NOMO-1 treated with dmso at 0.1 percent for 144 hours (cell line): ENCODE data around the gene VTI1A.

ENCODE experiments used
- DNase-seq: peaks from one replicate; lab custom pipeline; 2025; ENCODE audit not compliant: unreplicated experiment; lab: John Stamatoyannopoulos, UW

The VTI1A gene

DNA sequence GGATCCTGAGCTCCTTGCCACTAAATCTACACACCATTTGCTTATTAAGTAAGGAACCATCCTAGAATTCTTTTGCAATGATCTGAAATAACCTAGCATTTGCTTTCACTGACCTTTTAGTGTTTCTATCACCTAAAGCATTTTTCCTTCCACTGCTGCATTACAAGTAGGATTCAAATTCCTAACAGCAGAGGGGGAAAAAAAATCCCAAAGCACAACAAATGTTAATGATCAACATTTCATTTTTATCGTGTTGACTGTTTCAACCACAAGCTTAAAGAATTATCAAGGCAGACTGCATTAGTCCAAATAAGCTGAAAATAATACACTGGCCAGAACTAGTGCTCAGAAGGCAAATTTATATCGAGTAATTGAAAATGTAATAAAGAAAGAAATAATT, 328.4 kb downstream of the VTI1A start:
- no peak for DNase-seq

DNA sequence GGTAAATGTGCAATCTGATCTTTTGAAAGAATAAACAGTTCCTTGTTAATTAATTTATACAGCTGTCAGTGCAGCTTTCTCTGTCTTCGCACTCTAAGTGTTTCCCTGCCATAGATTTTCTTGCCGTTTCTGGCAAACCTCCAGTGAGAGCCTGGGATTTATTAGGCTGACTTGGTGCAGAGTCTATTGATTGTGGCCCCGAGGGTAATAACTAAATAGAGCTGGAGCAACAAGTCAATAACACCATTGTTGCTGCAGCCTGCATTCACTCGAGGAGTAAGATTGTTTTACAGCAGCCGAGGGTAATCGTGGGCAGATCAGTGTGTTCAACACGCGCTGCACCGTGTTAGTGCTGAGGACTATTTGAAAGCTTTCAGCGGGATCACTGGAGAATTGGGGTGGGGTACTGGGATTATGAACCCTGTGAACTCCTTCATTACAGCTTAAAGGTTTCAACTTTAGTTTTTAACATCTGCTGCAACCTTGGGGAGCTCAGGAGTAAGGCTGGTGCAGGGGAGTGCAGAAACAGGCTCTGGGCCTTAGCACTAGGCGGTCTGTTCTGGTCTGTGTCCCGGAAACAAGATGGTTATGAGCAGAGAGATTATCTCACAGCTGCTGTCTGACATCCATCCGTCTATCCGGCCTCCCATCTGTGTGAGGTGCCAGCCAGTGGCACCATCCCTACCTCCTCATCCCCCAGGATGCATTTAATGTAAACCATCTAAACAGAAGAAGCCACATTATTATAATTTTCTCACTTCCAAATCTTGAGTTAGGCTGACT, 329.1 kb downstream of the VTI1A start:
- no peak for DNase-seq

DNA sequence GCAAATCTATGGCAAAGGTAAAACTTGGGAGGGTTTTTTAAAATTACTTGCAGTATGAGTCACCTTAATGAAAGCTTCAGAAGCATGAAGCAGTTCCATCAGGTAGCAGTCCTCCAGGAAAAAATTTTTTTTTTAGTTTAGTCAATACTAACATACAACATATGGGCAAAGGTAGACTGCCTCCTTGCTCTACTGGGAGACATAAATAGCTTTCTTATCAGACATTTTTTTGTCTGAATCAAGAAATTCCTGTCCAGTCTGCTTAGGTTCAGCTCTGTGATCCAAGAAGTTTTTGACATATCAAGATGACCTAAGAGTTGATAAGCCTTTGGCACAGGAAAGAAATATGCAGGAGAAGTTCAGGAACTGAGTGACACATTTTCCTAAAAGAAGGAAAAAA, 331.6 kb downstream of the VTI1A start:
- no peak for DNase-seq

DNA sequence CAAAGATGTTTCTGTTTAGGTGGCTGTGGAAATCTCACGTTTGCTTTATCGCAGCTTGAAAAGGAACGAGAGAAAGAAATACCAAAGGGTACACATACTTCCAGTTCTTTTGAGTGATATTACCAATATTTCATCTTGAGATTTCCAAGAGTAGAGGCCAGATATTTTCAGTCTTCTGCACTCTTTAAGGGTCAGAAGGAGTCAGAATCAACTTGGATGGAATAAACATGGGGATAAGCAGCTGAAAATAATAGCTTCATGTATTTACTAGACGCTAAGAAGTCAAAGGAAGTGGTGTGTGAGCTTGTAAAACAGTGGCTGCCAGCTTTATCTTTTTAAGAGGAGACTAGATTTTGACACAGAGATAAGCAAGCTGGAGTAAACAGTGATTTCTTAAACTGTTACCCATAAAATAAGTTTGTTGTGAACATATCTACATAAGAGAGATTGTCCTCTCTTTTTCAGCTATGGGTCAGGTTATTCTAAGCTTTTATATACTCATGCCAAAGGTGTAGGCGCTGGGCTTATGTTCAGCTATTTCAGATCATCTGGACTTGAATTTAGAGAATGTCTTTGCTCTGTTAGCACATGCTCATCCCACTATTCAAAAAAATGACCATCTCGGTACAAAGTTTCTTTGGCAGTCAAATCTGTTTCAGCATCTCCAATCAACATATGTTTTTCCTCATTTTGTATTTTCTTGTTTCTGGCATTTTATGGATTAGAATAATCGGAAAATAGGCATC, 332.2 kb downstream of the VTI1A start:
- DNase-seq = no peak

DNA sequence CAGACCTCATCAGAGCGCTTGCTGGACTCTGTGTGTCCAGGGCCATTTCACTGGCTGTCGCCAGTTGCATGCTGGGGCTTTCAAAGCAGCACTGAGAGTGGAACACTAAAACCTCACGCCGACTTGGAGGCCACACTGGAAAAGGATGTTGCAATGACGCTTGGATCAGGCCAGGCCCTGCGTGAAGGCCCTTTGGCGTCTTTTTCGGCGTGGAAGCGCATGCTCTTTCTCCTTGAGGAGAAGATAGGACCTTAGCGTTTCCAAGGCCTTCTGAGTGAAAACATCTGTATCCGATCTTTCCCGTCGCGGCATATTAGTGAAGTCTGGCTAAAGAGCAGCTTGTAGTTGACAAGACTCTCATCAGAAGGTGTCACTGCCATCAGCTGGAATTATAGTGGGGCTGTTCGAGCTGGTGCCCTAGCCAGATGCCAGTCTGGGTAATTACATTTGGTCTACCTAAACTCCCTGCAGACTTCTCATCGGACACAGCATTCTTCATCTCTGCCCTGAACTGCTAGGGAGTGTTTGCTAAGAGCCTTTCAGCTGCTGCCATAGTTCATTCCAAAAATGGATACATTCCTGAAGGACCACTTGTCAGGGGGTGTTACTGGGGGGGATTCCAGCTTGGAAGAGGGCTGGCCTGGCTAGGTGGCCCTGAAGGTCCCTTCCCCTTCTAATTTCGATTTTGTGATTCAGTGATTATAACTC, 335.3 kb downstream of the VTI1A start:
- no peak for DNase-seq

DNA sequence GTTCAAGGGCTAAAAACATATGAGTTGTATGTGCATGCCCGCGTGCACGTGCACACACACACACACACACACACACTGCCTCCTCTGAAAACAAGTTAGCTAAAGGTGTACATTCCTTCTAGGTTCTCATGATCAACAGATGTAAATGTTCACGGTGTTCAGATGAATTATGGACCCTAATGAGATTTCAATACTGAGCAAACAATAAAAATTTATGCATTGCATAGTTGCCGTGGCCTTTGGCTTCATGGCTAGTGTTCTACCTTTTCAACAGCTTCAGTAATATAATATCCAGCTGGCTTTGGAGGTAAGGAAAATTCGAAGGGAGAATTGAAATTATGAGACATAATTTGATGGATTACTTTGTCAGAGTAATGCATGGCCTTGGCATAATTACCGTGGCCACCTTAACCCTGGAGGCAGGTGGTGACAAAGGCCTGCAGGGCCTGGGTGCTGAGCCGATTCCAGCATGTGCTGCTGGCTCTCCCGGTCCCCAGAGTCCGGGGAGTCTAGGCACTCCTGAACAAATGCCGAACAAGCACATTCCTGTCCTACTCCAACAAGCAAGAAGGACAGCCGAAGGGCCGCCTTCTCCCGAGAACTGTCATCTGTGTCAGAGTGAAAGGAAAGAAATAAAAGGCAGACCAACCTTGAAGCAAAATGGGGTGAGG, 336.5 kb downstream of the VTI1A start:
- no peak for DNase-seq

DNA sequence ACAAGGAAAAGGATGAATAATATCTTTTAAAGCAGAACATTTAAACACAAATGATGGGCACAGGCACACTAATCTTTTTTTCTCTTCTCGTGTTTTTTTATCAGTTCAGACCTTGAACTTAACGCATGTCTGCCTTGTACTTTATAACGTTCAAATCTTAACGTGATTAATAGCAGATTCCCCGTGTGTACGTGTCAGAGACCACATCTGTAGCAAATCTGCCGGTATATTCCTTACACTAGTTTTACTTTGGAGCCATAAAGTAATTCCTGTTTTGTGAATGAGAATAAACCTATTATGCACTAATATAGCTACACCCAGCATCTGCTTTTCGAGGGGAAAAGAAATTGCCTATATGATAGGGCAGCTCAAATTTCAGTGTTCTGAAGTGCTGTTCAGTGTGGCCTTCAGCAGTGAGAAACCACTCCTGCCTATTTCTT, 337.0 kb downstream of the VTI1A start:
- no peak for DNase-seq

DNA sequence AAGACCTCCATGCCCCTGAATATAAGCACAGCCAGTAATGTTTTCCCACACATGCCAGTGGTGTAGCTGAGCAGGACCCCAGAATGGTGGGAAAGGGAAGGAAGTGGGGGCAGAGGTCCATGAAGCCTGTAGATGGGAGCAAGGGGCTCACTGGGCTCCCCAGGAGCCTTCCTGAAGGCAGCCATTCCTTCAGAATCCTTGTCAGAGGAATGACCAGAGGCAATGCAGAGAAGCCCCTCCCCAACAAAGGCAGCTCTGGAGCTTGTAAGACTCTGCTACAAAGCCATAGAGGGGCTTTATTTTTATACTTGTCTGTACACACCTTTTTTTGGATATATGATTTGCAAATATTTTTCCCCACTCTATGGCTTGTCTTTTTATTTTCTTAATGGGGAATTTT, 338.1 kb downstream of the VTI1A start:
- no peak for DNase-seq

DNA sequence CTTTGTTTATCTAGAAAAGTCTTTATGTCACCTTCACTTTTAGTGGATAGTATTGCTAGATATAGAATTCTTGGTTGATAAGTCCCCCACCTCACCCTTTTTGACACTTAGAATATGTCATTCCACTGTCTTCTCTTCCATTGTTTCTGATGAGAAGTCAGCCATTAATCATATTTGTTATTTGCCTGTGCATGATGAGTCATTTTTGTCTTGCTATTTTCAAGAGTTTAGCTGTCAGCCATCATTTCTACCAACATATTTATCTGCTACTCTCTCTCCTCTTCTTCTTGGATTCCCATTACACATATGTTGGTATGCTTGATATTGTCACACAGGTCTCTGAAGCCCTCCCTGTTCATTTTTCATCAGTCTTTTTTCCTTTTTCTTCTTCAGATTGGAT, 342.2 kb downstream of the VTI1A start:
- no peak for DNase-seq

DNA sequence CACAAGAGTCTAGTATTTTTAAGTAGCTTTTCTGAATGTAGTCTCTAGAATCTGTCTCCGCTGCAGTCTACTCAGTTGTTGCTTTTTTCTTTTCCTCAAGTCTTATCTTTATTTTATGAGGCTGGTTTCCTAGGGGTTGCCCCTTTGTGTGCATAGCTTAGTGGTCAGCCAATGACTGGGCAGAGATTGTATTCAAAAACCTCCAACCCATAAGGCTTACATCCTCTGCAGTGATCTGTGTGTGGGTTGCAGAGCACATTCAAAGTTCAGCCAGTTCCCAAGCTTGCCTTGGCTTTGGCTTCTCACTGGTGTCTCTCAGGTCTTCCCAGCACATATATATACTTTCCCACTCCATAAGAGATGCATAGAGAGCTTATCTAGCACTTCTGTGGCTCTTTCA, 343.0 kb downstream of the VTI1A start:
- DNase-seq = no peak

DNA sequence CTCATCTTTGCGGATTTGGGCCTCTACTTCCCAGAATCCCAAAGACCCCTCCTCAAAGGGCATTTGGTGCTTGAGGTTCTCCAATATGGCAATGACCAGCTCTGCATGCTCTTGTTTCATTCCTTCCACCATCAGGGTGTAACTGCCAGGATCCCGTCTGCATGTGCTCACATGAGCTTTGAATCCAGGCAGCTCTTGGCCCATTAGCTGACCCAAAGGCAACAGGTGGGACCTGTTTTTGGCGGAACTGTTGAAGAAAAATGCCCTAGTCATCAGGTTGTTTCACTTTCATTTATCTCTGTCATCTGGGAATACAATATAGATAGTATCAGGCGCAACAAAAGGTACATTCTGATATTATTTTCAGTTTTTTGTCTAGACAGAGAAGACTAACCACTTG, 343.9 kb downstream of the VTI1A start:
- no peak for DNase-seq

DNA sequence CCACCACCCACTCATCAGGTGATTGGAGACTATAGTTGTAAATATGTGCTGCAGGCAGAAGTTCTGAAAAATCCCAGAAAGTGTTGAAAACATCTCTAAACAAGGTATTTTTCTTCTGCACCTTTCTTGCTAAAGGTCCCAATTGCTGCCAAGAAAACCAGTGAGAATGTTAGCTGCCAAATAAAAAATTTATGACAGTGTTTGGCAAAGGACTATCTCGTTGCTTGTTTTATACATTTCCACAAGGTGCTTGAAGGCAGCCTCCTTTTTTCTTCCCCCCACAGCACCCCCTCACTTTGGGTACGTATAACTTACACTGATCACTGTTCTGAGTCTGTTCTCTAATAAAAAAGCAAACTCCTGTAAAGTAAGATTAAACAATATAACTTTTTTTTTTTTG, 344.4 kb downstream of the VTI1A start:
- DNase-seq = no peak

DNA sequence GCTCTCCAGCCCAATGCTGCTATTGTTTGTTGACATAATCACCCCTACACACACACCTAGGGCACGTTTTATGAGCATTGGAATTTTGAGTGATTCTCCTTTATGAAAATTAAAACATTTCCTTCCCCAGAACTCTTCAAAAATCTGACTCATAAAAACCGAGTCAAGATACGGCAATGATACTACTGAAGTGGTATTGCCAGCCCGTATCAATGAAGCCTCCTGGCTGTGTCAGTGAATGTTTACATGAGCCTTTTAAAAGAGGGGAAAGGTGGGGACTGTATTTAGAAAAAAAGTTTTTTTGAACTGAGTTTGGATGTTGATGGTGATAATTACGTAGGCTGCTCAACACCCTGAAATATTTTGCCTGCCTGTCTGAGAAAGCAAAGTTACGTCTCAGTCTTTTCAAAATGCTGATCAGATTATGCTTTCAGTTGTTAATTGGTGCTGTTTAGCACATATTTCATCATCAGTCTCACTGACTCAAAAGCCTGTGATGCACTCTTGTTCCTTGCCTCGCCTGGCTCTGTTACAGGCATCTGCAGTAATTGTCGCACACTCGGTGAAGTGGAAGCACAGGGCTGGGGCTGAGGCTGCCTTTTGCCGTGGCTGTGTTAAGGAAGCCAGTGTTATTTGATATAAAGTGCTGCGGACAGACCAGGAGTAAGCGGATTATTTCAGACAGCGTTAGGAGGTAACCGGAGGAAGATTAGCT, 345.6 kb downstream of the VTI1A start:
- no peak for DNase-seq

DNA sequence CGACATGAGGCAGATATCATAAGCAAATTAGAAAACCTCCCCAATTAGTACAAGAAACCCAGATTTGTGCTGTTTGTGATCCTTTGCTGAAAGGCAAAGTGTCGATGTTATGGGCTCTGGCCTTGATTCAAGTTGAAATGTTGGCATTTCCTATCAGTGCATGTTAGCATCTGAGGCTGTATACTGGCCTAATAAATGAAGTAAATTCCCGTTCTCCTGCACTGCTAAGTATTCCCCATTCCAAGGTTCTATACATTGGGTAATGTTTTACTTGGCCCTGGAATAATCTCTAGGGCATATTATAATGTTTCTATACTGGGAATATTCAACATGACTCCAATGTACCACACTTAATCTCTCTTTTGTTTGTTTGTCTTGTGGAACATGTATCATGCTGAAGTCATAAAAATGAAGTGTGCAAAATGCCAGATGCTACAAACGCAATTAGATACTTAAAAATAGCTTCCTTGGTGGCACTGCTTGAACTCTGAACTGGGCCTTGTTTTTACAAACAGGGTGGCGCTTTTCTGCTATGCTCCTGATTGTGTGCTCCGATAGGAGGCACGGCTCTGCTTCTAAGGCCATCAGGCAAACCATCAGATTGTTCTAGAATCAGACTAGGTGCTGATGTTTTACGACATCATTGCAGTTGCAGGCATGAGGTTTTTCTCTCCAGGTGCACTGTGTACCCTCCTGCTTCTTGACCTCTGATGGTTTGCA, 346.3 kb downstream of the VTI1A start:
- DNase-seq = no peak

DNA sequence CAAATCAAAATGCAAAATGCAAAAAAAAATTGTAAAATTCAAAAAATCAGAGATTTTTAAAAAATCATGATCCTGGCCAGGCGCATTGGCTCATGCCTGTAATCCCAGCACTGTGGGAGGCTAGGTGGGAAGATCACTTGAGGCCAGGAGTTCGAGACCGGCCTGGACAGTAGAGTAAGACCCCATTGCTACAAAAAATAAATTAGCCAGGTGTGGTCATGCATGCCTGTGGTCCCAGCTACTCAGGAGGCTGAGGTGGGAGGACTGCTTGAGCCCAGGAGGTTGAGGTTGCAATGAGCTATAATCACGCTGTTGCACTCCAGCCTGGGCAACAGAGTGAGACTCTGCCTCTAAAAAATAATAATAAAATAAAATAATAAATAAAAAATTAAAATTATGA, 347.2 kb downstream of the VTI1A start:
- DNase-seq = no peak

DNA sequence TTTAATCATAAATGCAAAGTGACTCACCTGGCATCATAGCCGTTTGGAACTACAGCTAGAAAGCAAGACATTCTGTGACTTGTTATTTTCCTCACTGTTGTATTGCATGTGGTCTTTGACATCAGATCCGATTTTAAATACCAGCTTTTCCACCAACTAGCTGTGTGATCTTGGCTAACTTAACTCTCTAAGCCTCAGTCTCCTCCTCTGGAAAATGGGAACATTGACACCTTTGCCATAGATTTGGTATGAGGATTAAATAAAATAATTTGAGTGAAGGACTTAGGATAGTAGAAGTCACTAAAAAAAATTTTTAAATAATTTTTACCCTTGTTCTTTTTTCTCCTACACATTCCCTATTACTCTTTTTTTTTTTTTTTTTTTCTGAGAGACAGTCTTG, 348.1 kb downstream of the VTI1A start:
- no peak for DNase-seq

DNA sequence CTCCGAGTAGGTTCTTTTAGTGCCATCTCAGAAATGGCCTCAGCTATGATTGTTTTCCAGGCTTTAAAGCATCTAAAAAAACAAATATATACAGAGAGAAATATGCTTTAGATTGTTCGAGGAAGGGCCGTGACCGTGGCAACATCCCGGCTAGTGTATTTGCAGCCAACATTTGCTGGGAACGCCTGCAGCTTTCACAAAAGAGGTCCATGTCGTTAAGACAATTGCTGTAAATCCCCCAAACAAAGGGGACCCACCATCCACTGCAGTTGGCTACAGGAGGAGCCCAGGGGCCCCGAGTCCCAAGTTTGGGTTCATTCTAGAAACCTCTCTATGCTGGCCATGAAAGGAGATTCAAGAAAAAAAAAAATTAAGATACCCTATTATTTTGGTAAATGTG, 350.2 kb downstream of the VTI1A start:
- DNase-seq = no peak

DNA sequence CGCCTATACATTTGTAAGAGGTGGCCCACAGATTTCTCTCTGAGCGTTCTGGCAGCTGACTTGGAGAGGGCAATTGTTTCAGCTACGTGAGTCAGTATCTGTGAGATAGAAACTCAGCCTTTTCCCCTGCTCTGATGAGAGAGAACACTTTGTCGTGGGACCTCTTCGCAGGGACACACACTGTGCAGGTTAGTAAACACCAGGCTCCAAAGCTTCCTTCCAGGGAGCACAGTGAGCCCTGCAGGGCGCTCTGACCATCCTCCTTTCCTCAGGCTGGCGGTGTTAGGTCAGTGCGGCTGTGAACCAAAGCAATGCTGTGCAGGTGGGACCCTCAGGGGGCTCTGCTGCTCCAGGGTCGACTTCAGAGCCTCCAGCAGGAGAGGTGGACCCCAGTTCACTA, 350.8 kb downstream of the VTI1A start:
- no peak for DNase-seq

DNA sequence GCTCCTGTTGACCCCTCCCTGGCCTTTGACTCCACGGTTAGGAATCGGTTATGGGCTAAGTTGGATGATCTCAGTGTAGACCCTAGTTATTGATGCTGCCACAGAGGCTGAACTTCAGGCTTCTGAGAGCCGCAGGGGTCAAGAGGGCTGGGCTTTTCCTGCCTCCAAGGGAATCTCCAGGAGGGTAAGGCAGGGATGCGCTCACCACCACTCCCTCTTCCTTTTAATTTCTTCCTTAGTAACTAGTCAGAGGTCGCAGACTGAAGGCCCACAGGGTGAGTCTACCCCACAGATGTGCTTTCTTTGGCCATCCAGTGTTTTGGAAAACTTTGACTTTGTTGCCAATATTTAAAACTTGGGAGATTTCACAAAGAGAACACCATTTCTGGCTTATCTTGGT, 352.0 kb downstream of the VTI1A start:
- DNase-seq = no peak
